GM12892 (cell line): ENCODE data around the gene PCSK7.

Experiments used
- POLR2A ChIP-seq: IDR thresholded peaks from 2 replicates; pipeline ENCODE4 v1.6.1; 2011; ENCODE audit warnings: low read depth, low read length, control low read depth
- POLR2AphosphoS5 ChIP-seq: IDR thresholded peaks from 2 replicates; pipeline ENCODE4 v1.6.1; 2011; ENCODE audit warnings: low read depth, low read length, control low read depth

GRCh38 chr11:117256573-117256972, 24.7 kb upstream of the PCSK7 start:
- TF ChIP-seq POLR2AphosphoS5: no peak
- TF ChIP-seq POLR2A: no peak
